HL-60 (cell line): Measurements from ENCODE around the gene GLRA1.

Source experiments
- DNase-seq, 2 experiments: peaks; one replicate each; pipeline ENCODE4 v3.0.0-alpha.2; 2010 to 2020; ENCODE audit warnings: low read depth in 1 of 2, low spot score in 1 of 2
- H3K27ac ChIP-seq: fragments of 250-450 bp; sonication (Bioruptor Pico); replicated peaks from 2 replicates; pipeline ENCODE4 v1.5.1; 2020; ENCODE audit warnings: mild to moderate bottlenecking, moderate library complexity
- H3K27me3 ChIP-seq: fragments of 250-450 bp; sonication (Bioruptor Pico); 2 replicates; pipeline ENCODE4 v1.5.1; 2021; ENCODE audit warnings: mild to moderate bottlenecking, moderate library complexity; ENCODE audit not compliant: insufficient read depth, poor library complexity, severe bottlenecking
- H3K4me3 ChIP-seq: replicated peaks from 2 replicates; pipeline ENCODE4 v1.5.1; 2011; ENCODE audit warnings: mild to moderate bottlenecking, control low read depth, low read length; ENCODE audit not compliant: insufficient read depth
- CTCF ChIP-seq: IDR thresholded peaks from one replicate; pipeline ENCODE4 v1.5.1; 2011; ENCODE audit warnings: low read length, control low read depth, inconsistent platforms; ENCODE audit not compliant: insufficient read depth
- GABPA ChIP-seq: IDR thresholded peaks from 2 replicates; pipeline ENCODE4 v1.6.1; 2012; ENCODE audit warnings: low read depth
- POLR2AphosphoS5 ChIP-seq: IDR thresholded peaks from 2 replicates; pipeline ENCODE4 v1.6.1; 2012; ENCODE audit warnings: low read depth
- REST ChIP-seq: IDR thresholded peaks from 2 replicates; pipeline ENCODE4 v1.6.1; 2012; ENCODE audit warnings: low read depth; ENCODE audit not compliant: insufficient replicate concordance
- SPI1 ChIP-seq: IDR thresholded peaks from 2 replicates; pipeline ENCODE4 v1.6.1; 2012; ENCODE audit warnings: low read depth, mild to moderate bottlenecking, borderline replicate concordance

GLRA1 gene

GRCh38 chr5:151949113-151949512 lies 24.5 kb upstream of the GLRA1 start:
- DNase-seq, result no peak
- H3K4me3 ChIP-seq, result no peak overlapping the region
- TF ChIP-seq SPI1 (no peak), POLR2AphosphoS5 (no peak), CTCF (no peak), REST (no peak), GABPA (no peak)
- no peak overlapping the region for H3K27ac ChIP-seq
- peaks cover 2% of the 10 kb centered on the region for H3K27me3 ChIP-seq

GRCh38 chr5:151947931-151948608 lies 23.4 kb upstream of the GLRA1 start:
- TF ChIP-seq CTCF (no peak), SPI1 (no peak), GABPA (no peak), REST (no peak), POLR2AphosphoS5 (no peak)
- no peak overlapping the region for H3K4me3 ChIP-seq
- H3K27ac ChIP-seq, result no peak overlapping the region
- no peaks in the 10 kb centered on the region for H3K27me3 ChIP-seq
- DNase-seq, result no peak

GRCh38 chr5:151937851-151938250 lies 13.2 kb upstream of the GLRA1 start:
- no peak for DNase-seq
- peaks cover 4% of the 10 kb centered on the region for H3K27me3 ChIP-seq
- H3K4me3 ChIP-seq, result no peak overlapping the region
- H3K27ac ChIP-seq, result no peak overlapping the region
- no peak for TF ChIP-seq CTCF
- TF ChIP-seq POLR2AphosphoS5, result no peak
- no peak for TF ChIP-seq REST
- TF ChIP-seq SPI1, result no peak
- TF ChIP-seq GABPA, result no peak
